Measurements from ENCODE around the gene PRC1. TPM values are rescaled to one million over a fixed set of nuclear protein-coding genes. Genes with fewer than 3 reads are reported as not detected.

PRC1 gene
- total RNA-seq, 1 experiment from 2014 or later = 361 TPM

Other genes with a start within 250 kb of the PRC1 start
- 32.1 and 36.1 TPM in 2 replicates for gene FURIN, start 125.9 kb downstream of the PRC1 start, total RNA-seq (2014; rRNA removed)
- 0.34 and 0.64 TPM in 2 replicates for gene FES, start 110.0 kb downstream of the PRC1 start, total RNA-seq (2014; rRNA removed)
- gene MAN2A2, start 91.2 kb downstream of the PRC1 start, total RNA-seq (2014; rRNA removed) = 5.4 and 6.6 TPM in 2 replicates
- 11.9 and 13.2 TPM in 2 replicates for gene HDDC3, start 62.0 kb downstream of the PRC1 start, total RNA-seq (2014; rRNA removed)
- 73.0 and 82.8 TPM in 2 replicates for gene UNC45A, start 59.2 kb downstream of the PRC1 start, total RNA-seq (2014; rRNA removed)
- 21.9 and 23.5 TPM in 2 replicates for gene RCCD1, start 39.7 kb downstream of the PRC1 start, total RNA-seq (2014; rRNA removed)
- 7.2 and 7.3 TPM in 2 replicates for gene VPS33B, start 28.1 kb upstream of the PRC1 start, total RNA-seq (2014; rRNA removed)
- gene SV2B, start 105.7 kb upstream of the PRC1 start, total RNA-seq (2014; rRNA removed) = not detected in 2 replicates

Measured in LHCN-M2 (cell line).